HG03565 (cell line): ENCODE measurements around the gene ATP1B2.

Experiments
- ATAC-seq: cut with Tn5 transposase; IDR thresholded peaks from one replicate; pipeline ENCODE4 v1.9.1; 2021; ENCODE audit warnings: mild to moderate bottlenecking, moderate library complexity; ENCODE audit not compliant: unreplicated experiment

Gene ATP1B2

DNA sequence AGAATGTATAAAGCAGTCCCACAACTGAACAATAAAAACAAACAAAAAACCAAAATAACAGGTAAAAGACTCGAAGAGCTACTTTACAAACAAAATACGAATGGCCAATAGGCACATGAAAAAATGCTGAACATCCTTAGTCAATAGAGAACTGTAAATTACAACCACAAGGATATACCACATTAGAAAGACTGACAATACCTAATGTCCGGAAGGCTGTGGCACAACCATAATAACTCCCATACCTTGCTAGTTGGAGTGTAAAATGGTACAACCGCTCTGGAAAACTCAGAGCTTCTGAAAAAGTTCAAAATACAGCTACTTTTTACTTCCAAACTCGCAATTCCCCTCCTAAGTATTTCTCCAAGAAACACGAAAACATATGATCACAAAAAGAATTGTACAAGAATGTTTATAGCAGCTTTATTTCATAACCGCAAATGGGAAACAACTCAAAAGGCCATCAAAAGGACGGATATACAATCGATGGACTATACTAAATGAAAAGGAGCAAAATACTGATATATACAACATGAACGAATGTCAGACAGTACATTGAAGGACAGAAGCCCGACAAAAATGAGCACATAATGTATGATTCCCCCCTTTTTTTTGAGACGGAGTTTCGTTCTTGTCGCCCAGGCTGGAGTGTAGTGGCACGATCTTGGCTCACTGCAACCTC lies 34.3 kb downstream of the ATP1B2 start:
- ATAC-seq = no peak

DNA sequence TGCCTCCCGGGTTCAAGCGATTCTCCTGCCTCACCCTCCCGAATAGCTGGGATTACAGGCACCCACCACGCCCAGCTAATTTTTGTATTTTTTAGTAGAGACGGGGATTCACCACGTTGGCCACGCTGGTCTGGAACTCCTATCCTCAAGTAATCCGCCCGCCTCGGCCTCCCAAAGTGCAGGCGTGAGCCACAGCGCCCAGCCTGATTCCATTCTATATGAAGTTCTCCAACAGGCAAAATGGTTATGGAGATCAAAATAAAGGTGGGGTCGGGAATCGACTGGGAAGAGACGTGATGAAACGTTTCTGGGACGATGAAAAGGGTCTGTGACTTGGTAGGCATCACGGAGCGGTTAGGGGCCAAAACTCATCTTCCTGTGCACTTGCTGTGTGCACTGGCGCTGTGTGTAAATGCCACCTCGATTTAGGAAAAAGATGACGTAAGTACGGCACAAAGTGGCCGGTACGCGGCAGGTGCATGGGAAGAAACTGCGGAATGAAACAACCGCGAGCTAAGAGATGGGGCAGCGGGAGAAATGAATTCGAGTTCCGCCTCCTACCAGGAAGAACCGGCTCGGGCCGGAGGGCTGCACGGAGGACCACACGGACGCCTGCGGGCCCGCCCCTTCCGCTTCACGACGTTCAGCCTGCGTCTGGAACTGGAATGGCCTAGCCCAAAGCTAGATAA lies 35.0 kb downstream of the ATP1B2 start:
- ATAC-seq = peak; percentile 42

DNA sequence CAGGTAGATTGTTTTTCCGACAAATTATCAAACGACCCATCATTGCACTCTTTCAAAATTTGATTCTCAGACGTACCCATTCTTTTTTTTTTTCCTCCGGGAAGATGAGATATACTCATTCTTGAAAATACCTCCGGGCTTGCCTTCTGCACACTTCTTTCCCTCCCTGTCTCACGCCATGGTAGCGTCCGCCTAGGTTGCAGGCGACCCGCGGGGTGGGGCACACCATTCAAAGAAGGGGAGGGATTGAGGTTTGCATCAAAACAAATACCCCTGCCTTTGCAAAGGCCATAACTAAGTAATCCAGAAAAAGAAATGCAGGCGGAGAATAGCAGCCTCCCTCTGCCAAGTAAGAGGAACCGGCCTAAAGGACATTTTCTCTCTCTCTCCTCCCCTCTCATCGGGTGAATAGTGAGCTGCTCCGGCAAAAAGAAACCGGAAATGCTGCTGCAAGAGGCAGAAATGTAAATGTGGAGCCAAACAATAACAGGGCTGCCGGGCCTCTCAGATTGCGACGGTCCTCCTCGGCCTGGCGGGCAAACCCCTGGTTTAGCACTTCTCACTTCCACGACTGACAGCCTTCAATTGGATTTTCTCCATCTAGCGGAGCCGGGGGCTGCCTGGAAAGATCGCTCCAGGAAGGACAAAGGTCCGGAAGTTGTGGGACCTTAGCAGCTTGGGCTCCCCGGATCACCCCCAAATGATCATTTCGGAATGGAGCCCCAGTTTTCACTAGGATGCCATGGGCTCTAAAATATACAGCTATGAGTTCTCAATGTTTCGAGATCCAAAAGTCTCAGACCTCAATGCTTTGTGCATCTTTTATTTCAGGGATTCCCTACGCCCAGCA lies 35.7 kb downstream of the ATP1B2 start:
- peak; percentile 32 for ATAC-seq

DNA sequence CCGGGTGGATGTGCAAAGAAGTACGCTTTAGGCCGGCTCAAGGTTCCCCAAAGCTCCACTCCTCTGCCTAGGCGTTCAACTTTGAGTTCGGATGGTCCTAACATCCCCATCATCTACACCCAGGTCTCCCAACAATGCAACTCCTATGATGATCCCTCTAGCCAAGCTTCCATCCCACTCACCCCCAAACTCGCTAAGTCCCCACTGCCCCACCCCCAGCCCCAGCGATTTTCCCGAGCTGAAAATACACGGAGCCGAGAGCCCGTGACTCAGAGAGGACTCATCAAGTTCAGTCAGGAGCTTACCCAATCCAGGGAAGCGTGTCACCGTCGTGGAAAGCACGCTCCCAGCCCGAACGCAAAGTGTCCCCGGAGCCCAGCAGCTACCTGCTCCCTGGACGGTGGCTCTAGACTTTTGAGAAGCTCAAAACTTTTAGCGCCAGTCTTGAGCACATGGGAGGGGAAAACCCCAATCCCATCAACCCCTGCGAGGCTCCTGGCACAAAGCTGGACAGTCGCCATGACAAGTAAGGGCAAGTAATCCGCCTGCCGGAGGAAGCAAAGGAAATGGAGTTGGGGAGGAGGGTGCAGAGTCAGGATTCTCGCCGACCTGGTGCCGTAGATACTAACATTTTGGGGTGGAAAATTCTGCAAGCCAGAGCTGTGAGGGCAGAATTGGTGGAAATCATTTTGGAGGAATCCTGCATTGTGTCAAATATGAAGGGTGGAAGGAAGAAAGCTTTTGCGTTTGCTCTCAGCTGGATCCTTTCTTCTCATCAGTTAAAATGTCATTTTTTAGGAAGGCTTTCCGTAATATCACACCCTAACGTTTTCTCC lies 36.6 kb downstream of the ATP1B2 start, which contains the start of gene TP53:
TSS of gene TP53 (minus strand) at position 419 of the 836 bp plus-strand sequence. CDS start 10,896 bp downstream, outside the sequence.
- peak; percentile 30 for ATAC-seq

DNA sequence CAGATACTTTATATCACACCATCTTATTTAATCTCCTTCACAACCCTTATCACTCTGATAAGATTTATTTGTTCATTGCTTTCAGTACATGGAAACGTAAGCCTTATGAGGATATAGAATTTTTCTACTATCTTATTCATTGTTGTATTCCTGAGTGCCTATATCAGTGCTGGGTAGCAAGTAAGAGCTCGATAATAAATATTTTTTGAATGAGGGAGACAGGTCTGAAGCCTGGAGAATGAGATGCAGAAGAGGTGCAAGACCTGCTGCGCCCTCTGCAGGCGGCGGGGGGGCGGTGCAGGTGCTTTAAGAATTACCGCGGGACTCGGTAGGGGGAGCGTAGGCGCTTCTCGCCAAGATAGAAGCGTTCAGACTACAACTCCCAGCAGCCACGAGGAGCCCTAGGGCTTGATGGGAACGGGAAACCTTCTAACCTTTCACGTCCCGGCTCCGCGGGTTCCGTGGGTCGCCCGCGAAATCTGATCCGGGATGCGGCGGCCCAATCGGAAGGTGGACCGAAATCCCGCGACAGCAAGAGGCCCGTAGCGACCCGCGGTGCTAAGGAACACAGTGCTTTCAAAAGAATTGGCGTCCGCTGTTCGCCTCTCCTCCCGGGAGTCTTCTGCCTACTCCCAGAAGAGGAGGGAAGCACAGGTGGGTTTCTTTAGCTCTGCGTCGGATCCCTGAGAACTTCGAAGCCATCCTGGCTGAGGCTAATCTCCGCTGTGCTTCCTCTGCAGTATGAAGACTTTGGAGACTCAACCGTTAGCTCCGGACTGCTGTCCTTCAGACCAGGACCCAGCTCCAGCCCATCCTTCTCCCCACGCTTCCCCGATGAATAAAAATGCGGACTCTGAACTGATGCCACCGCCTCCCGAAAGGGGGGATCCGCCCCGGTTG lies 37.4 kb downstream of the ATP1B2 start, which contains the start of gene WRAP53:
TSS of gene WRAP53 (plus strand) at position 570 of the 900 bp plus-strand sequence. CDS start at position 742, 172 bp downstream.
- ATAC-seq = peak; percentile 60

DNA sequence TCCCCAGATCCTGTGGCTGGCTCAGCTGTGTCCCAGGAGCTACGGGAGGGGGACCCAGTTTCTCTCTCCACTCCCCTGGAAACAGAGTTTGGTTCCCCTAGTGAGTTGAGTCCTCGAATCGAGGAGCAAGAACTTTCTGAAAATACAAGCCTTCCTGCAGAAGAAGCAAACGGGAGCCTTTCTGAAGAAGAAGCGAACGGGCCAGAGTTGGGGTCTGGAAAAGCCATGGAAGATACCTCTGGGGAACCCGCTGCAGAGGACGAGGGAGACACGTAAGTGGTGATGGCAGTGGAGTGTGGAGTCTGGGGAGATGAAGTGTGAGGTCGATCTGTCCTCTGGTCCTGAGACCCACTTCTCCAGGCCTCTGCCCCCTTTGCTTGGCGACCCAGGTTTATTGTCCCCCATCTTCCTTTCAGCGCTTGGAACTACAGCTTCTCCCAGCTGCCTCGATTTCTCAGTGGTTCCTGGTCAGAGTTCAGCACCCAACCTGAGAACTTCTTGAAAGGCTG lies 38.1 kb downstream of the ATP1B2 start:
- ATAC-seq = no peak

DNA sequence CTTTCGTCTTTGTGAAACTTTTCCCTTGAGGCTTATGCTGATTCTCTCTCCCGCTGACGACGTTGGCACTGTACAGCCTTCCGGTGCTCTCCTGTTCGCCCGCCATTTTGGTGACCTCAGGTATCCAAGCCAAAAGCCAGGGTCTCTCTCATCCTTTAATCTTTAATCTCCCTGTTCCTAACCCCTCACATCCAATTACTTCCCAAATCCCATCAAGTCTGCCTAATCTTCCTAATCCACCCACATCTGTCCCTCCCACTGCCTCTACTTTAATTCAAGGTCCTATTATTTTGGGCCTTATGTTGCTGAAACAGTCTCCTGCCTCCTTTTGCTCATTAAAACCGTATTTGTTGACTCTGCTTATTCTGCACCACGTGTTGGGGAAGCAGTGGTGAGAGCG lies 44.9 kb downstream of the ATP1B2 start:
- no peak for ATAC-seq

DNA sequence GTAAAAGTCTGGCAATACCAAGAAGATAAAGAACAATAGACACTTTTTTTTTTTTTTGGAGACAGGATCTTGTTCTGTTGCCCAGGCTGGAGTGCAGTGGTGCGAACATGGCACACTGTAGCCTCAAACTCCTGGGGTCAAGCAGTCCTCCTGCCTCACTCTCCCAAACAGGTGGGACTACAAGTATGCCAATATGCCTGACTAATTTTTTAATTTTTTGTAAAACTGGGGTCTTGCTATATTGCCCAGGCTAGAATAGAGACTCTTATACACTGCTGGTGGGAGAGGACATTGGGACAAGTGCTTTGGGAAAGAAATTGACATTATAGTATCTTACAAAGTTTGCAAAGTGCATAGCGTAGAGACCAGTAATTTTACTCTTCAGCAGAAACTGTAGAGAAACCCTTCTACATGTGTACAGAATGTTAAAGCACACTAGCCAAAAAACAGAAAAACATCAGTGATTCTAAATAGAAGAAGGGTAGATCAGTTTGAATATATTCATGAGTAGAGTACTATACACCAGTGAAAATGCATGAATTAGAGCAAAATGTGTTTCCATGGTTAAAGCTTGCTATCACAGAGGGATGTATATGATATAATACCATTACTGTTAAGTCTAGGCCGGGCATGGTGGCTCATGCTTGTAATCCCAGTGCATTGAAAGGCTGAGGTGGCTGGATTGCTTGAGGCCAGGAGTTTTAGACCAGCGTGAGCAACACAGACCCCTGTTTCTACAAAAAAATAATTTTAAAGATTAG lies 47.3 kb downstream of the ATP1B2 start:
- ATAC-seq = no peak

DNA sequence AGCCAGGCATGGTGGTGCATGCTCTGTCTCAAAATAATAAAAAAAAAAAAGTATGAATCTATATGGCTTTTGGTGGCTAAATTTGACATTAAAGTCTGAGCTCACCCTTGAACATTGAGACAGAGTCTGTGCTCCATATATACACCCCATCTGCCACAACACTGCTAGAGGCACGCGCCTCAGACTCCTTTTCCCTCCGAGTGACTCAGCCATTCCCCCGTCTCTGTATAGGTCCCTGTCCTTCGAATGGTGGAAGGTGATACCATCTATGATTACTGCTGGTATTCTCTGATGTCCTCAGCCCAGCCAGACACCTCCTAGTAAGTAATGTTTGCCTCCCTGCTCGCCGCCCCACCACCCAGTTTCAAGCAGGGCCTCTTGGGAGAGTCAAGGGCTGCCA lies 49.8 kb downstream of the ATP1B2 start:
- no peak for ATAC-seq

DNA sequence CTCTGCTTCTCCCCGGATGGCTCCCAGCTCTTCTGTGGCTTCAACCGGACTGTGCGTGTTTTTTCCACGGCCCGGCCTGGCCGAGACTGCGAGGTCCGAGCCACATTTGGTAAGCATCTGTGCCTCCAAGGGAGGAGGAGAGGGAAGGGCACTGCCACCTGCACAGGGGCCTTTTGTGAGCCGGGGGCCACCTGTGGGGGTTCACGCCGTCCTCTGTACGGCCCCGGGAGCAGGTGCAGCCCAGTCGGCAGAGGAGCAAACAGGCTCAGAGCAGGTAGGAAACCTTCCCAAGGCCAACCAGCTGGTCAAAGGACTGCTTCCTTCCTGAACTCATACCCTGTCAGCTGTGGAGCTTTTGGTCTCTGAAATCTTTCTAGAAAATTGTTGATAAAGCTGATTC lies 51.0 kb downstream of the ATP1B2 start:
- no peak for ATAC-seq

DNA sequence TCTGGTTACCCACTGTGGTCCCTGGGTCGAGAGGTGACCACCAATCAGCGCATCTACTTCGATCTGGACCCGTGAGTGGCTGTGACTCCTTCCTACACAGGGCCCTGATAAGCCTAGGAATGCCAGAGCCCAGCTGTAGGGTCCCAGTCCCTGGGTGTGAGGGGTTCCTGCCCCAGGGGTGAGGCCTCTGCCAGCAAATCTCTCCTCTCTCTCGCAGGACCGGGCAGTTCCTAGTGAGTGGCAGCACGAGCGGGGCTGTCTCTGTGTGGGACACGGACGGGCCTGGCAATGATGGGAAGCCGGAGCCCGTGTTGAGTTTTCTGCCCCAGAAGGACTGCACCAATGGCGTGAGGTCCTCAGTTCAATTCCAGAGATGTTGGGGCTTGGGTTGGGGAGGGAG lies 52.0 kb downstream of the ATP1B2 start:
- ATAC-seq = no peak

DNA sequence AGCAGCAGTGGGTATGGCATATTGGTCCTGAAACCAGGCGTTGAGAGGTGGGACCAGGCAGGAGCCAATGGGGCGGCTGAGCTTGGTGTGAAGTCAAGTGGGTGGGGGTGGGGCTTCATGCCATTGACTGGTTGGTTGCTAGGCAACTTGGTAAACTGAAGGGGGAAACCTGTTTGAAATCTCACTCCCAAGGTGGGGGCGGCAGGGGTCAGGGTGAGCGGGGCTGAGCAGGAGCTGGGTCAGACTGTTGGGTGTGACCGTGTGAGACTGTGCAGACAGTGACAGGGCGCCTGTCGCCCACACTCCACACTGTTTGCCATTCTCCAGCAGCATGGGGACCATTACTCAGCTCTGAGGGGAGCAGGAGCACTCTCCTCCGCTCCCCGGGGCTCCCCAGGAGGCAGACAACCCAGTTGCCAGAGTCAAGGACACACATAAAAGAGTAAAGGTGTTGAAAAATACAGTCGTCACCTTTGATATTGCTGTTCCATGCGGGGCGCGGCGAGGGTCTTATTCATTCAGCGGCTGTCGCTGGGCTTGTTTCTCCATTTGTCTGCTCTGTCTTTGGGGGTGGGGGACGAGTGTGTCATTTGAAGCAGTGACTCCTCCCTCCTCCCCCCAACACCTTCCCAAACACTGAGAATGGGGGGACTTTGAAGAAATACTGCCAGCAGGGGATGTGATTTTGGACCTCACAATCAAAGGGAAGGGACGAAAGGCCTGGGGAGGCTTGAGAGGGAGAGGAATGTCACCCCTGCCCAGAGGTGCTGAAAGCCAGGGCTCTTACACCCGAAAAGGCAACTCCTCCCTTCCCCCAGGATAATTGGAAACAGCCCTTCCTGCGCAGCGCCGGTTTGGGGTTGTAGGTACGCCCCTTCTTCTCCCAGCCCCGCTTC lies 53.1 kb downstream of the ATP1B2 start:
- no peak for ATAC-seq

DNA sequence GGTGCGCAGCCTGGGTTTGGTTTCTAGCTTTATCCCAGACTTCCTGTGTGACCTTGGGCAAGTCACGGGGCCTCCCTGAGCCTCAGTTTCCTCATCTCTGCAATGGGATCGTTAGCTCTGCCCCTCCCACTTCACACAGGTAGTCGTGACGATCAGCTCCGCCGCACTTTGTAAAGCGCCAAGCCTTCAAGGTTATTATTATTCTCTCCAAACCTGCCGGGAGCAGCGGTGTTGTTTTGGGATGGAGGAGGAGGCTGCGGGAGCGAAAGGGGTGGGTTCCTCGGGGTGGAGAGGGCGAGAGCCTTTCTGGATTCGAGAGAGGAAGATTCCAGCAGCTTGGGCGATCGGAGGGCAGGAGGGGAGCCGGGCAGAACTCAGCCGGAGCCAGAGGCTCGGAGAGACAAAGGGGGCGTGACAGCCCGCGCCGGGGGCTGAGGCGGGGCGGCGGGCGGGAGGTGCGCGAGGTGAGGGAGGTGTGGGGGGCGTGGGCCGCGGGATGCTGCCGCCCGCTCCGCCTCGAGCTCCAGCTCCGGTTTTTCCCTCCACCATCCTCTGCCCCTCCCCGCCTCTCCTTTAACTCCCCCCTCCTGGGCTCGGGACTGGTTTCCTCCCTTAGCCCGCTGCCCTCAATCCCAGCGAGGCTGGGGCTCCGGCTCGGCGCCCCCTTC lies 54.0 kb downstream of the ATP1B2 start, which contains the start of gene EFNB3:
TSS of gene EFNB3 (plus strand) at position 602 of the 668 bp plus-strand sequence. CDS start 397 bp downstream, outside the sequence.
- ATAC-seq = no peak

DNA sequence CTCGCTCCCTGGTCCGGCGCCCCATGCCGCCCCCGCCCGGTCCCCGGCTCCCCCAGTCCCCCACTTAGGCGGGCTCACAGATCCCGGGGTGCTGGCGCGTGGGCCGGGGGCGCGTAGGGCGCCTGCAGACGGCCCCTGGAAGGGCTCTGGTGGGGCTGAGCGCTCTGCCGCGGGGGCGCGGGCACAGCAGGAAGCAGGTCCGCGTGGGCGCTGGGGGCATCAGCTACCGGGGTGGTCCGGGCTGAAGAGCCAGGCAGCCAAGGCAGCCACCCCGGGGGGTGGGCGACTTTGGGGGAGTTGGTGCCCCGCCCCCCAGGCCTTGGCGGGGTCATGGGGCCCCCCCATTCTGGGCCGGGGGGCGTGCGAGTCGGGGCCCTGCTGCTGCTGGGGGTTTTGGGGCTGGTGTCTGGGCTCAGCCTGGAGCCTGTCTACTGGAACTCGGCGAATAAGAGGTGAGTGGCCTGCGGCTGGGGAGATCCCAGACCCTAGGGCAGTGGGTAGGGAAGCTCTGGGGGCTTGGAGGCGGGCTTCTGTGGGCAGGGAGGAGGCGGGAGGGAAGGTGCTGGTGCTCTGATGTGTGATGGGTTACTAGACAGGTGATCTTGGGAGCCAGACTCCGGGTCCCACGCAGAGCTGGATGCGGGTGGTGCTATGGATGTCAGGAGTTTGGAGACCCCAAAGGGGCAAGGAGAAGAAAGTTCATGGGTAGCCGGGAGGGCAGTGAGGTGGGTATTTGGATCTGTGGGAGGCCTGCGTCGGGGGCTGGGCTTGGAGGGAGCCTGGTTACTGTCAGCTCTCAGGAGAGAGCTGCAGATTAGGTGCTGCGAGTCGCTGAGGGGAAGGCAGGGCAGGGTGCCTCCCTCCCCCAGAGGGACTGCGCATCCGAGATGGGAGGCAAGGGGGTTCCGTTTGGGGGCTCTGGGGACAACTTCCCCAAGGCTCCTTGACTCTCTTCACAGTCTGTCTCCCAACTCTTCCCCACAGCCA lies 54.8 kb downstream of the ATP1B2 start:
- ATAC-seq = no peak

DNA sequence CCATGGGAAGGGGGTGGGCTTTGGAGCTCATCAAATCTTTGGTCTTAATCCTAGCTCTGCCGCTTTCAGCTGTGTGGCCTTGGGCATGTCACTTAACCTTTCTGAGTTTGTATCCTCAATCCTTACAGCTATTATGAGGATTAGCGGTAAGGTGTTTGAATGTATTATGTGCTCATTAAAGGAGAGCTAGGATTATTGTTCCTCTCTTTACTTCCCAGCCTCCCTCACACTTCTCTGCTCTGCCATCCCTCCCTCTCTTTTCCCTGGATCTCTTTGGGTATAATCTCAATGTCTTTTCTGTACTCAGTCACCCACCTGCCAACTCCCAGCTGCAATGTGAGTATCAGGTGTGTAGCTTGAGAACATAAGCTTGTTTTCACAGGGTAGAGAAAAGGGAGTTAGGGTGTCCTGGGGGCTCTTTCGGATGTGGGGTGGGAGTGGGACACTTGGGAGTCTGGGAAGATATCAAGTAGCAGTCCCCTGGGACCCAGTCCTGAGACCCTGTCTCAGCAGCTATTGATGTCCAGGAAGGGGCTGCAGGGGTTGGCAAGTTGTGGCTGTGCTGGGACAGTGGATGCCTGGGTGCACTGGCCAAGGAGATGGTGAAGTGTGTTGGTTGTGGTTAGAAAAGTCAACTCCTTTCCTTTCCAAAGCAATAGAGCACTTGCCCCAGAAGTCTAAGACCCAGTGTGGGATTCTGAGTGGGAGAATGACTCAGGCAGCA lies 56.1 kb downstream of the ATP1B2 start:
- ATAC-seq = no peak
